Glutamatergic neuron (in vitro differentiated cells): ENCODE measurements around the gene GDI1. TPM values are rescaled to one million over a fixed set of nuclear protein-coding genes. Genes with fewer than 3 reads are reported as not detected.

Source experiments
- DNase-seq: peaks from one replicate; pipeline ENCODE4 v3.0.0; 2022
- H3K27ac Mint-ChIP-seq: one replicate; pipeline ENCODE4 v1.8.0; 2020; ENCODE audit warnings: mild to moderate bottlenecking, mixed read lengths, inconsistent platforms; ENCODE audit not compliant: unreplicated experiment
- H3K27me3 Mint-ChIP-seq: one replicate; pipeline ENCODE4 v1.8.0; 2020; ENCODE audit warnings: mild to moderate bottlenecking, moderate library complexity, mixed read lengths, inconsistent platforms; ENCODE audit not compliant: unreplicated experiment
- H3K36me3 Mint-ChIP-seq: one replicate; pipeline ENCODE4 v1.8.0; 2020; ENCODE audit warnings: mild to moderate bottlenecking, mixed read lengths, inconsistent platforms; ENCODE audit not compliant: unreplicated experiment
- H3K4me1 Mint-ChIP-seq: one replicate; pipeline ENCODE4 v1.8.0; 2020; ENCODE audit warnings: mild to moderate bottlenecking, low read depth, mixed read lengths, inconsistent platforms; ENCODE audit not compliant: unreplicated experiment
- H3K4me3 Mint-ChIP-seq: one replicate; pipeline ENCODE4 v1.8.0; 2020; ENCODE audit warnings: mild to moderate bottlenecking, mixed read lengths, inconsistent platforms; ENCODE audit not compliant: unreplicated experiment
- H3K9me3 Mint-ChIP-seq: one replicate; pipeline ENCODE4 v1.8.0; 2020; ENCODE audit warnings: mild to moderate bottlenecking, moderate library complexity, mixed read lengths, inconsistent platforms; ENCODE audit not compliant: unreplicated experiment
- CTCF ChIP-seq: fragments of 200-600 bp; sonication (generic); IDR thresholded peaks from one replicate; pipeline ENCODE4 v1.5.0; 2021; ENCODE audit not compliant: partially characterized antibody, unreplicated experiment
- total RNA-seq: library from RNA; stranded (reverse); fragmentation: NEBNext Ultra II Directional; extraction: Animal tissue kit (Norgen Biotek cat#: 25700); gene quantifications from one replicate; pipeline ENCODE4 v1.2.1, GENCODE V29; 2021; ENCODE audit not compliant: unreplicated experiment

Gene GDI1
- total RNA-seq, 1 donor from 2014 or later = 730 TPM

GRCh38 chrX:154483325-154483724 is 46.4 kb downstream of the GDI1 start:
- Mint-ChIP-seq H3K27me3 (peaks cover 3% of the 10 kb centered on the region), H3K36me3 (no peaks in the 10 kb centered on the region), H3K27ac (no peak overlapping the region), H3K9me3 (no peaks in the 10 kb centered on the region), H3K4me1 (no peaks in the 10 kb centered on the region), H3K4me3 (peak overlapping the region; percentile 38)
- DNase-seq = no peak
- TF ChIP-seq CTCF = no peak

GRCh38 chrX:154484255-154485149 is 47.5 kb downstream of the GDI1 start:
- peaks cover 1% of the 10 kb centered on the region for H3K27me3 Mint-ChIP-seq

GRCh38 chrX:154485150-154486051 is 48.4 kb downstream of the GDI1 start:
- H3K4me1 Mint-ChIP-seq = no peaks in the 10 kb centered on the region
- no peaks in the 10 kb centered on the region for H3K36me3 Mint-ChIP-seq
- H3K27me3 Mint-ChIP-seq = no peaks in the 10 kb centered on the region
- peaks cover 4% of the 10 kb centered on the region for H3K9me3 Mint-ChIP-seq
- no peak for TF ChIP-seq CTCF
- no peak overlapping the region for H3K27ac Mint-ChIP-seq
- H3K4me3 Mint-ChIP-seq = peak overlapping the region; percentile 46
- no peak for DNase-seq

More at GRCh38 chrX:154484255-154485149, 47.5 kb downstream of the GDI1 start:
- Mint-ChIP-seq H3K4me1 (no peaks in the 10 kb centered on the region), H3K4me3 (no peak overlapping the region), H3K27ac (no peak overlapping the region), H3K9me3 (peaks cover under 1% of the 10 kb centered on the region), H3K36me3 (no peaks in the 10 kb centered on the region)
- DNase-seq = no peak
- TF ChIP-seq CTCF = no peak

DNA sequence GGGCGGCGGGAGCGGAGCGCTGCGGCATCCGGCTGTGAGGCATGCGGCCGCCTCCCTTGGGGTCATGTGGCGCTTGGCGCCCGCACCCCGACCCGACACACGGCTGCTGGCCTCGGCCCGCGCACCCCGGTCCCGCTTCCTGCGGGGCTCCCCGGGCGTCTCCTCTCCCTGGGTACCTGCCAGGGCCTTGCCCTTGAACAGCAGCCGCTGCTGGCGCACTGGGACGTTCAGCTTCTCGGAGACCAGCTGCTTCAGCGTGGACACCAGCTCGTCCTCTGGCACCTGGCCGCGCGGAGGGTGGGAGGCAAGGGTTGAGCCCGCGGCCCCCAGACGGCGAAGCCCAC is 49.1 kb downstream of the GDI1 start:
- H3K36me3 Mint-ChIP-seq = no peaks in the 10 kb centered on the region
- no peaks in the 10 kb centered on the region for H3K4me1 Mint-ChIP-seq
- H3K27me3 Mint-ChIP-seq = no peaks in the 10 kb centered on the region
- peak; percentile 39 for DNase-seq
- no peak overlapping the region for H3K27ac Mint-ChIP-seq
- no peak for TF ChIP-seq CTCF
- H3K4me3 Mint-ChIP-seq = no peak overlapping the region
- H3K9me3 Mint-ChIP-seq = peaks cover 4% of the 10 kb centered on the region
